T-helper 2 cell treated with Interferon-gamma antibody and Interleukin-4, amounts not matched to agents 100 ng/mL and 5 ng/mL, for 36 hours (primary cell): Measurements from ENCODE around the gene FAF1. TPM values are rescaled to one million over a fixed set of nuclear protein-coding genes. Genes with fewer than 3 reads are reported as not detected.

Experiments used
- intact Hi-C: fragments of 100-400 bp; cut with micrococcal nuclease; formaldehyde crosslinking; loops from one replicate; pipeline ENCODE4 v1.15.1; 2023
- total RNA-seq: library from RNA; stranded (reverse); gene quantifications from 2 replicates; pipeline ENCODE4 v1.2.3, GENCODE V29; 2022

The FAF1 gene
- total RNA-seq, 1 donor from 2014 or later = 77.9 TPM

DNA sequence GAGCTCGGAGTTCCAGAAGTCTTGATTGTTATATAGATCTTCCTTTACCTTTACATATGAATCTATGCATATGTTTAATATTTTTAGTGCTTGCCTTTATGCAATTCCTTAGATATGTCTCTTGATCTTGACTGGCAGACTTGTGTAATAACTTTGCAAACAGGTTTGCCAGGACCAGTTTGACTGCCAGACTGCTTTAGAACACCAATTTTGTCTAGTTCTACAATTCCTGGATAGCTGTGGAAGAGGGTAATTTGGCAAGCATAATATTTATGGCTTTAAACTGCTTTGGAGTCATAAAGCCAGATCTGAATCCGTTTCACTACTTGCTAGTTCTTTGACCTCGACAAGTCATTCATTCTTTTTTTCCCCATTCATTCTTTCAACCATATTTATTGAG, 250.0 kb downstream of the FAF1 start:
- intact Hi-C loops = no loop called here

DNA sequence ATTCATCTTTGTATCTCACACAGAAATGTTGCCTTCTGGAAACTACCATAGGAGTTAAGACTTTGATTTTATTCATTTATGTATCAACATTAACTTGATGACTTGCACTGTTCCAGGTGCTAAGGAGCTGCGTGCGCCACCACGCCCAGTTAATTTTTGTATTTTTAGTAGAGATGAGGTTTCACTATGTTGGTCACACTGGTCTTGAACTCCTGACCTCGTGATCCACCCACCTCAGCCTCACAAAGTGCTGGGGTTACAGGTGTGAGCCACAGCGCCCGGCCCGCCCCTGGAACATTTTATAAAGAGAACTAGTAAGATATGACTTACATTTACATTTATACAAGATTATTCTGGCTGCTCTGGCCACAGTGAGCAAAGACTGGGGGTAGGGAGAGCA, 252.2 kb downstream of the FAF1 start:
- intact Hi-C loops = no loop called here

DNA sequence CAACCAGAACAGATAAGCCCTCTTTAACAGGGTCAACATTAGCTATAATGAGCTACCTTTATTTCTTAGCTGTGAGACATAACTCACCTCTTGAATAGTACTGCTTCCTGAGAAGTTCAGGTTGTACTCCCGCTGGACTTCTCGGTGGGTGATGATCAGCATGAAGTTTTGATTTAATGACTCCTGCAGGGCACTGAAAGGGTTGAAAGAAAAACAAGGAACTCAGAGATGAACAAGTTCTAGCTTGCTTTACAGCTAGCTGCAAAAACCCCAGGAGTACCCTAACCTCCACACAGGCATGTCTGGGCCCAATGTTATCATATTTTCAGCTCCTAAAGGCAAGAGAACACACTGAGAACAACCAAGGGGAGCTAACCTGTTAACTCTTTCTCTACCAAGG, 254.4 kb downstream of the FAF1 start:
- intact Hi-C loops = no loop called here

DNA sequence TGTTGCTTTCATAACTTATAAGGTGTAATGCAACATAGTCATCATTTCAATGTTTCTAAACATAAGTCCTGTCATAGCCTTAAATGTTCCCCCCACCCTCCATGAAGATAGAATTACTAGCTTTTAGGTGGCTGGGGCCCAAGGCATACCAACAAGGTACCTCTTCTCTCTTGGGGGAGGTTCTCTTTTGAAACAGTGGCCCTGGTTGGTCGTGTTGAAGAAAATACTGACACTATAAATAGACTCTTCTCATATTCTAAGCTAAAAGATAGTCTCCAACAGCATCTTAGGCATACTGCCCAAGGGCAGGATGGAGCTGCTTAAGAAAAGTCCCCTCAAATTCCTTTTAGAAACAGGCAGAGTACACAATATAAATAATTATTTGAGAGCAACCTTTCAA, 255.0 kb downstream of the FAF1 start:
- intact Hi-C loops = no loop called here

DNA sequence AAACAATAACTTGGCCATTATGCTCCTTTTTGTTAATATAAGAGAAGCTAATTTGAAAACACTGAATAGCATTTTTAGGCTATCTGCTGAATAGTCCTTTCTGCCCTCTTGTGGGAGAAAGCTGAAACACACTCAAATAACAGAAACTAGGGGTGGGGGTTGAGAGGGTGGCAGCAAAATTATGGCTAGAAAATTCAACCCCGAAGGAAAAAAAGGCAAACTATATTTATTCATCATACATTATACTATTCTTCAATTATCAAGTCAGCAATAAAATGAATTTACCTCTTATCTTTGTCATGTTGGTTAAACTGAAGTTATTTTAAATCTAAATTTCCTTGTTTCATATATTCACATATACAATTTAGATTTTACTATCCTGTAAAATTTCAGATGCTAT, 255.9 kb downstream of the FAF1 start:
- intact Hi-C loops = loop anchor here (1.0 kb wide), 1 partner anchor 84 kb away; no protein-coding TSS in a partner anchor

DNA sequence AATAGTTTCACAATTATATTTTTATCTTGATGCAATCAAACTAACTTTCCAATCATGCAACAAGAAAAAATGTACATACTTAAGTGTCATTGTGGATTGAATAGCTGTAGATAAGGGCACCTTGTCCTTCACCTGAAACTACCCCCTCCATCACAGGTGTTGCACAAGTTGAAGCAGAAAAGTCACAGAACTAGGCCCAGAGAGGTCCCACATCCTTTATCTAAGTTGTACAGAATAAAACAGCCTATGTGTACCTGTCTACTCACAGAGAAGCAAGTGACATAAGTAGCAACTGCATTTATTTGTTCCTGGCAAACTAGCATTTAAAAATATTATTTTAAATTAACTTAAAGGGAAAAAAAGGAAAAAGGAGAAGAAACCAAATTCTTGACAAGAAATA, 256.8 kb downstream of the FAF1 start:
- intact Hi-C loops = no loop called here

DNA sequence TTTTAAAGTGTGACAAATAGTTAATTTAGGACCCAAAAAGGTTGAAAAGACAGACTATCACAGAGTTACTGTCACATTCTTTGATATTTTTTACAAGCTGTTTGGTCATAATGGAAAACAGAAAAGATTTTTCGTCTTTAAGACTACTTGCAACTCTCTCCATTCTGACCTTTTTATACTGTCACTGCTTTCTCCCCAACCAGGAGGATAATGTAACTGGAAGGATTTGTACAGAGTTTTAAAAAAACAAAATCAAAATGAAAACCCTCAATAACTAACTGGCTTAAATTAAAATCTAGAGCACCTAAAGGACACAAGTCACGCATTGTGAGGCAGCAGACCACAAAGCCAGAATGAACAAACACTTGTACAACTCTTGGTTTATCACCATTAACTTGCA, 257.7 kb downstream of the FAF1 start:
- intact Hi-C loops = no loop called here

DNA sequence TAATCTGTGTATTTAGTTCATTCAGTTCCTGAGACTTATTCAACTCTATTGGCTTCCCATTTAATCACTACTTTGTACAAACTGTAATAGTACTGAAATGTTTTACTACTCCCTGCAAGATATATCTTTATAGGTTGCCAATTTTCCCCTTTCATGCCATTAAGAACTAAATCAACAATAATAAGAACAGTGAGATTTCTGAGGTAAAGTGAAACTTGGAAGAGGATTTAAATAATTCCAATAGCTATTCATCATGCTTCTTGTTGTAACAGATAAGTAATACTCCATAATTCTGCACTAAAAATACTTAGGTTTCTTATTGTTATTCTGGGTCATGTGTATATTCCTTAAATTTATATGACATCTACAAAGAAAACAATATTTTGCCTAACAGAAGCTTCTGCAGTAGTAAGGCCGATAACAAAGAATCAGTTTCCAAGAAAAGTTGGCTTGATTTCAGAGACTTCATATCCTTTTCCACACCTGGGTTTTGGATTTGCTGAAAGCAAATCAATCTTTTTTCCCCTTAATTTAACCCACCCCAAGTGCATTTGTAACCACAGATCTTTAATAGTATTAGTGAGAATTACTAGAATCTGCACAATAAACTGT, 258.3 kb downstream of the FAF1 start:
- intact Hi-C loops = no loop called here

DNA sequence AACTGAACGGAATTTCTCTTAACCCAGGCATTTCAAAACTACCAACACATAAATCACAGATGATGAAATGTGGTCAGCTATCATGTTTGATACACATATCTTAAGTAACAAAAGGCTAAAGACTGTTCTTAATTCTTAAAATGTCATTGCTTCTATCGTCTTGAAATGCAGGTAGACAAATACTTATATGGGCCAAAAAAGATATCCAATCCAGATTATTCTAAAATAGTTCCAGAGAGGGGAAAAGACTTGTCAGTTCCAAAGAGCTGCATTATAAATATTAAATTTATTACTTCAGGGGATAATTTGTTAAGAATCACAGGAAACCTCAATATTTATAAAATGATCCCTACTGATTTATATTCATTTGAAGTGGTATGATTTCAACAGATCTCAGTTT, 259.4 kb downstream of the FAF1 start:
- intact Hi-C loops = no loop called here

DNA sequence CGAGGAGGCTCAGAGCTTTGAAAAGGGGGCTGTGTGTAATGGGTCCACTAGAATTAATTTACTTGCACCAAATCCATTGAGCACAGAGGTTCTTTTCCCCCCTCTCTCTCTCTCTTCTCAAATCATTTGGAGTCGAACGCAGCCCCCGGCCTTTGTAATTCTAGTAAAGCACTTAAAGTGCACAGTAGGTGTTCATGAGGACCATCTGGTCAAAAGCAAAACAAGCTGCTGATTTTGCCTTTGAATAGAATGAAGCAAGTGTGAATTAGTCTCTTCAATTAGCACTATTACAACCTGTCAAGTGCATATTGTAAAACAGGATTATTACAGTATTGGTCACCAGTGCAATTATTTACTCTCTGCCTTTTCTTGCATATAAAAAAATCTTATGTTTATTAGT, 259.9 kb downstream of the FAF1 start:
- intact Hi-C loops = no loop called here

DNA sequence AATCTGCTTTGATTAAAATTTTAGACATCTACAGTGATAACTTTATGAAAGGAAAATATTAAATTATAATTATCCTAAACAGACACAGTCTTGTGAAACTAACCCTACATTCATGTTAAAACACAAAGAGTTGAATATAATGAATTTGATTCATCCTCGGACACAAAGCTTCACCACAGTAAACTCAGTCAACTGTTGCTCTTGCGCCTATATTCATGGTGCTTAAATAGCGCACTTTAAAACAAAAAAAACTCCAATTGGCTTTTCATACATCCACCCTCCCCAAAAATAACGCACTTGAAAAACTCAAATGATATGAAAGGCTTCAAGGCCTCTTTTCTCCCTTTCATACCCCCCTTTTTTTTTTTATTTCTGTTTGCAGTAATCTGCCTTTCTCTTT, 260.3 kb downstream of the FAF1 start:
- intact Hi-C loops = no loop called here

DNA sequence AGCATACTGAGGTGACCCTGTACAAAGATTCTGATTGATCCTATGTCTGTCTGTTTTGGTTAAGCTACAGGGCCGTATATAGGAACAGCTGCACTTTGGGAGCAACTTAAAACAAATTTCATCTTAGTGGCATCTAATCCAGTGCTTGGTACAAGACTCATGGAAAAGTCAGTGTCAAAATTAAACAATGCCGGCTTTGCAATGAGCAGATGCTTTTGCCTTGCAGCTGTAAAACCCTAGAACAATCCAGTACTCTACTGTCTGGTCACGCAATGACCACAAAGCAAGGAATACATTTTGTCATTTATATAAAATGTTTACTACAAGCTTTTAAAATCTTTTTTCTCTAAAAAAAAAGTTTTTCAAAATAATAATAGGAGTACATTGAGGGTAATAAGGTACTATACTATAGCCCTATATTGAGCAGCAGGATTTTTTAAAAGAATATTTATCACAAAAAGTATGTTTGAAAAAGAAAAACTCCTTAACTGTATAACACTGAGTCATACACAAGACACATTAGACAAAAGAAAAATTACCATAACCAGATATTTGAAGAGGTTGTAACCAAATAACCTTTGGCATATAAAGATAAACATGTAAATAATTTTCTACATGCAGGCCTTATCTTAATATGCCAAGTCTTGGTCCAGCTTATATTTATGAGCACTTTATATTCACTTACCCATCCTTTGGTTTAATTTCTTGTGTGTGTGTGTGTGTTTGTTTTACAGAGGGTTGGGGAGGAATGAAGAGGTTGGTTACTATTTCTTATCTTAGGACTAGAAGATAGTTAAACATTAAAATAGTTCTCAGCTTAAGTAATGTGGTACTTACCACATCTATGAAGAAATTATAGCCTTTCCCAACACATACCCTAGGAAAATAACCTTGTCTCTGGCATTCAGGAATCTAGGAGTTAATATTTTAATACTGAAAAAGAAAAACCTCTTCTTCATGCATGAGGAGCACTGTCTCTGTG, 262.3 kb downstream of the FAF1 start:
- intact Hi-C loops = no loop called here

DNA sequence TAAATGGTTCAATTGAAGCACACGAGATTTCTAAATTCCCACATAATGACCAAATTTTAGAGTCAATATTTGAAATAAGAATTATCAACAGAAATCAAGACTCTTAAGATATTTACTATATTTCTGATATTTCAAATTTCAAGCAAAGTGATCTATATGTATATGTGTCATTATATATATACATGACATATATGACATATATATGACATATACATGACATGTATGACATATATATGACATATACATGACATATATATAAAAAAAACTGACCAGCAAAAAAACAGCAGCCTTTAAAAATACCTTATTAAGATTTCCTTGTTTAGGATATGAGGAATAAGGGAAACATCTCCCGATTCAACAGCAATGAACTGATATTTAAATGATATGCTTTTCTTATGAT, 266.2 kb downstream of the FAF1 start:
- intact Hi-C loops = no loop called here

DNA sequence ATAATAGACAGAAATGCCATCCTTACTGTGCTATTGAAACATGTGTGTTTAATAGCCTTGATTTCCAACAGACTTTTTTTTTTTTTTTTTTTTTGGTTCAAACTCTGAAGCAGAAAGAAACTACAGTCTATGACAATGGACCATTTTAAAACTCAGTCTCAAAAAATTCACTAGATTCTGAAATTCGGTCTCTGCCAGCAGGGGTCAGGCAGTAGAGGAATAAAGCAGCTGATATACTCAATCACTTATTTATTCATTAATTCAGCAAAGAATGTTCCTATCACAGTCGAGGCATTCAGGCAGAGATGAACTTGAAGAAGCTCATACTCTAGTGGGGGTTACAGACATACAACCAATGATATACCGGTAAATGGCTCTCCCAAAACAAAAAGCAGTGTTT, 275.9 kb downstream of the FAF1 start:
- intact Hi-C loops = no loop called here

DNA sequence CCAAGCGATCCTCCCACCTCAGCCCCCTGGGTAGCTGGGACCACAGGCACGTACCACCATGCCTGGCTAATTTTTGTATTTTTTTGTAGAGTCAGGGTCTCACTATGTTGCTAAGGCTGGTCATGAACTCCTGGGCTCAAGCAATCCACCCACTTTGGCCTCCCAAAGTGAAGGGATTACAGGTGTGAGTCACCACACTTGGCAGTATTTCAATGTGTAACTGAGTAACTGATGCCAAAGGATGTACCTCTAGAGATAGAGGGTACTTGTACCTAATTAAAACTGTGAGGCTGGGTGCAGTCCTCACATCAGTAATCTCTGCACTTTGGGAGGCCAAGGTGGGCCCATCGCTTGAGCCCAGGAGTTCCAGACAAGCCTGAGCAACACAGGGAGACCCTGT, 278.1 kb downstream of the FAF1 start:
- intact Hi-C loops = no loop called here

DNA sequence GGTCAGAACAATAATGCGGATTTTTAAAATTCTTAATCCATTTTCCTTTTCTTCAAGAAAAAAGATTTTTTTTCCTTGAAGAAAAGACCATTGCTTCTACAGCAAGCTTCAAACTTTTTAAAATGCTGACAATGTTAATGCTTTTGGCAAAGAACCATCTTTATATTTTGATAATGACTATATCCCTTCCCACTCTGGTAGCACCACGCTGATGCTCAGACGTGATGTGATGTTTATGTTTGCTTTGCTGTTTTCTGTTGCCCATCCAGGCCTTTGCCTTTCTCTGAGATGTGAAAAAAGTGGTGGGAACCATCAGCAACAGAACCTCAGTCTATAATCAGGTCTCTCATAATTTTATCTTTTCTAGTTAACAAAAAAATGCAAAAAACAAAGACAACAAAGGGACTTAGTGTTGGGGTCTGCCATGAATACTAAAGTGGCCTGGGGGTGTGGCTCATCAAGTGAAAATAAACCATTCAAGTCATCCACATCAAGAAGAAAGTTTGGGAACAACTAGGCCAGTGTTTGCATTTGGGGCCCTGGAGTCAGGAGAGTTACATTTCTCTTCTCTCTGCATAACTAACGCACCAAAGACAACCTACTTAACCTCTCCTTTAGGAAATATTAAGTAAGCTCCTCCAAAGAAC, 292.2 kb downstream of the FAF1 start:
- intact Hi-C loops = no loop called here

DNA sequence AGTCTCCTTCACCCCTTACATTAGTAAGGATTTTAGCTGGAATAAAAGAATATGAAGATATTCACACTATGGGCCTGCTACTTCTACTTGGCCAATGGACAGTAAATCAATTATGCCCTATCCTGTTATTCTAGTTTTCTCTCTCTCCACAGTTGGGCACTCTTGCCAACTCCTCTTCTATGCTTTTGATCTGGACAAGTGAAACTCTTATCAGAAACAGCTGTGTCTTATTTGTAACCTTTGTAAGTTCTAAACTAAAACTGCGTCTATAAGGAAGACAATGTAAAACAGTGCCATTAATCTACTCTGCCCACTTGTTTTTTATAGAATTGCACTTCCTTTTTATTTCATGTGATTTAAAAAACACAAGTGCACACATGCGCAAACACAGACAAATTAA, 292.8 kb downstream of the FAF1 start:
- intact Hi-C loops = no loop called here

DNA sequence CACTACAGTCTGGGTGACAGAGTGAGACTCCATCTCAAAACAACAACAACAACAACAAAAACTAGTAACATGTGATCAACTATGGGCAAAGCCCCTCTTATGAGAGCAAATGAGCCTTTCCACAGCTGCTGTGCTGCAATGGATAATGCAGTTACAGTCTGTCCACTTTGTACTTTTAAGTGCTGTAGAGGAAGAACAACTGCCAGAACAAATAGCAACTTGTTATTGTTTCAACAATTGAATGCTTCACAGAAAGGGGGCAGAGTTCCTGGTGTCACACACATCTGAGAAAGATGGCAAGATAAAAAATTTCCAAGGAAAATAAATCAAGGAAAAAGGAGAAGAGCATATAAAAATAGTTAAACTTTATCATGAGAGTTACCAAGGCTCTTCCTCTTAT, 293.2 kb downstream of the FAF1 start:
- intact Hi-C loops = no loop called here

DNA sequence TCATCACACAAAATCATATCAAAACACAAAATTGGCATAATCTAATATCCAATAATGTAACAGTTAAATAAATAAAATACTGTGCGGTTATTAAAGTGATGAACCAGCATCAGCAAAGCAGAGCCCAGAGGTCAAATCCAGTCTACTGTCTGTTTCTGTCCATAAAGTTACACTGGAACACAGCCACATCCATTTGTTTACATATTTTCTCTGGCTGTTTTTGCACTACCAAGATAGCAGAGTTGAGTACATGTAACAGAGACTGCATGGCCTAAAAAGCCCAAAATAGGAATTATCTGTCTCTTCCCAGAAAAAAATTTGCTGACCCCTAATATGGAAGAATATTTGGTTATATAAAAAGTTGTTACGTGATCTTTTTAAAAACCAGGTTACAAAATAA, 294.7 kb downstream of the FAF1 start:
- intact Hi-C loops = no loop called here

DNA sequence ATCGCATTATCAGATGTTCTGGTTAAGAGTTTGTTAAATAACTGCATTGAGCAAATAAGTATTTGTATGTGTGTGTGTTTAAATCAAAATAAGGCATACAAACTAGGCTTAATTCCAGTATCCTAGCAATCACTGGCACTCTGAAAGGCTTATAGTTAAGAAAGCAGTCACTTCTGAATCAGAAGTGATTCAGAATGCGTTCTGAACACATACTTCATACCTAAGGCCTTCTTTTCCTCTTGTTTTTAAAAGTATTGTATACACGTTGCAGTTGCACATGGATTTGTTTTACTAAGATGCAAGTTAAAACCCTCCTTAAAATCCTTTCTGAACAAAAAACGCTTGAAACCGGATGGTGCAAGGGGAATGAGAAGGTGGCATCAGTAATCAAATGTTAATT, 298.4 kb downstream of the FAF1 start:
- intact Hi-C loops = no loop called here

DNA sequence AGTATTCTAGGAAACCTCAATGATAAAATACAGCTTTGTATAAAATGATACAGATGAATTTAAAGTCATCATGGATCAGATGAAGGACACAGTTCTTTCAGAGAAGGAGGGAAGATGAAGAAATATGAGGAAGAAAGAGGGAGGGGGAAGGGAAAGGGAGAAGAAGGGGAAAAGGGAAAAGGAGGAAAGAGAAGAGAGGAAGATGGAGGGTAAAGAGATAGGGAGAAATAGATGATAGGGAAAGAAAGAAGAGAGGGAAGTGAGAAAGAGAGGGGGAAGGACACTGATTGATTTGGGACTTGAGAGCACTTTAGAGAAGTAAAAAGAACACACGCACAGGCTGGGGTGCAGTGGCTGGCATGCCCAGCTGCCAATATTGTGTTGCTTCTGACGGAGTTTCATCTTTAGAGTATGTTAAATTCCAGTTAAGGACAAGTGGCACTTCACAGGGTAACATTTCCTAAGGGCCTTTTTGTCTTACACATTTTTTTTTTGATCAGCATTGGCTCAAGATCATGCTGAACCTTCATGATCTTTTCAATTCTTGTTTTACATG, 300.9 kb downstream of the FAF1 start:
- intact Hi-C loops = no loop called here

DNA sequence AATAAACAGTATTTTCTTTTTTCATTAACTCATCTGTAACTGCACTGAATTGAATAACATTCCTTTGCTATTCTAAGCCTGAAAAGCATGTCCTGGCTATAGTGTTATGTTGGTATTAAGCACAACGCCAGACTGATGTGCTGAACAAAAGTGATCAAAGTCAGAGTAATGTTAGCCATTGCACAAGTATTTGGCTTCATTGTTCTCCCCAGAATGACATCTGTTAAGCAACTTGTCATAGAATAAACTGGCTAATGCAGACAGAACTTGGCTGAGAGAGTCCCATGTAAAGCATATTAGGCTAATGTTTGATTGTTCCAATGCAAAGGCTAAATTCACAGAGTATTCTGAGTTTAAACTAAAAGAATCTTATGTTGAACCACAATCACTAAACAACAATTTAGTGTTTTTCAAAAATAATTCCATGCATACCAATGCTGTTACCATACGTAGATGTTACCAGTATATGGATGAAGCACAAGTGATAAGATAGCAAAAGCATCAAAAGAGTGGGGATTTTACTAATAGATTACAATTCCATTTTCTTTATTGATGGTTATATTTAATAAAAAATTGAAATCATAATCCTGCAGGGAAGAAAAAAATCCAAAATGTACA, 301.5 kb downstream of the FAF1 start:
- intact Hi-C loops = no loop called here
